ENCODE results near the gene MED12L.

DNA sequence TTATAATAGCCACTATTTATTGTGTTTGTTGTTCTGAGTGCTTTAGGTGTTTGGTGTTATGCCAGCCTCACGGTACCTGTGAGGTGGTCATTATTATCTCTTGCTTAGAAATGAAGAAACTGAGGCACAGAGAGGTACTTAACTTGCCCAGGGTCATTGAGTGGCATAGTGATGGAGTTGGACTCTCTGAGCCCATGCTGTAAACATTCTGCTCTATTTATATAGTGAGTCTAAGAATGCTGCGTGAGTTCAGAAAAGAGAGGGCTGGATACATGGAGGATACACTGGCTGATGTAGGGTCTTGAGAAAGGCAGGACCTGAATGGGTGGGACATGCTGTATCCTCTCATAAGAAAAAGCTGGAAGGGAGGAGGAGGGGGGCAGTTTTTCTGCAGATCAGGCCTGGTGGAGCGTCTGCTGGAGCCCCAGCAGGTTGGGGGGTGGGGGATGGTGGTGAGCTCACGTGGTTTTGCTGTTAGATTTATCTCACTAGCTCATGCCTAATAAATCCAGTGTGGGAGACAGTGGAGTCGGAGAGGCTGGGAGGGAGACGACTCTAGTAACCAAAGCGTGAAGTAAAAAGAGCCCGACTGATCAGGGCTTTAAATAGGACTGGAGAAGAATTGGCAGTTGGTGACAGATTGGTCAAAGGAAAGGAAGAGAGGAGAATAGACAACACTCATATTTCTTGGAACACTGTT, 16.0 kb downstream of the MED12L start:
- TF ChIP-seq POLR2A (IDR thresholded peaks at IDR 0.05) (no peak), POLR2AphosphoS5 (IDR thresholded peaks at IDR 0.05) (no peak)
- TF ChIP-seq, protein P1, sequence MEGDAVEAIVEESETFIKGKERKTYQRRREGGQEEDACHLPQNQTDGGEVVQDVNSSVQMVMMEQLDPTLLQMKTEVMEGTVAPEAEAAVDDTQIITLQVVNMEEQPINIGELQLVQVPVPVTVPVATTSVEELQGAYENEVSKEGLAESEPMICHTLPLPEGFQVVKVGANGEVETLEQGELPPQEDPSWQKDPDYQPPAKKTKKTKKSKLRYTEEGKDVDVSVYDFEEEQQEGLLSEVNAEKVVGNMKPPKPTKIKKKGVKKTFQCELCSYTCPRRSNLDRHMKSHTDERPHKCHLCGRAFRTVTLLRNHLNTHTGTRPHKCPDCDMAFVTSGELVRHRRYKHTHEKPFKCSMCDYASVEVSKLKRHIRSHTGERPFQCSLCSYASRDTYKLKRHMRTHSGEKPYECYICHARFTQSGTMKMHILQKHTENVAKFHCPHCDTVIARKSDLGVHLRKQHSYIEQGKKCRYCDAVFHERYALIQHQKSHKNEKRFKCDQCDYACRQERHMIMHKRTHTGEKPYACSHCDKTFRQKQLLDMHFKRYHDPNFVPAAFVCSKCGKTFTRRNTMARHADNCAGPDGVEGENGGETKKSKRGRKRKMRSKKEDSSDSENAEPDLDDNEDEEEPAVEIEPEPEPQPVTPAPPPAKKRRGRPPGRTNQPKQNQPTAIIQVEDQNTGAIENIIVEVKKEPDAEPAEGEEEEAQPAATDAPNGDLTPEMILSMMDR (IDR thresholded peaks at IDR 0.05): no peak

All from gastroesophageal sphincter (tissue), 3 donors.